DMS114 treated with DMSO at 0.1 percent for 48 hours (cell line): ENCODE measurements around the gene NEDD4L.

Experiments
- DNase-seq: peaks from one replicate; lab custom pipeline; 2025; ENCODE audit not compliant: unreplicated experiment; lab: John Stamatoyannopoulos, UW

The NEDD4L gene

DNA sequence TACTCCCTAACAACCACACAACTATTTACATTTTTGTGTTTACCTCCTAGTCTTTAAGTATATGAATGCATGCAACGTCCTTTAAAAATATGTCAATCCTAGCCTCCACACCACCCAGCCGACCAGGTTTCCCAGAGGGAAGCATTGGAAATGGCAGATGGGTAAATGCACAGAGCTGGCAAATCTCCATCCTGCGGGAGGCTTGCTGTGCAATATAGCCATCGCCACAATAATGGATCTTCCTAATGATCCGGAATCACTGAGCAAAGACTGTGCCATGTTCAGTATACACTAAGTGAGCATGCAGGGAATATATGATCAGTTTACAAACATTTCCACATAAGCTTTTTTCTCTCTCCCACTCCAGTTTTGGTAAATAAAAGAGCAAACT, 131.8 kb downstream of the NEDD4L start:
- DNase-seq, result no peak

DNA sequence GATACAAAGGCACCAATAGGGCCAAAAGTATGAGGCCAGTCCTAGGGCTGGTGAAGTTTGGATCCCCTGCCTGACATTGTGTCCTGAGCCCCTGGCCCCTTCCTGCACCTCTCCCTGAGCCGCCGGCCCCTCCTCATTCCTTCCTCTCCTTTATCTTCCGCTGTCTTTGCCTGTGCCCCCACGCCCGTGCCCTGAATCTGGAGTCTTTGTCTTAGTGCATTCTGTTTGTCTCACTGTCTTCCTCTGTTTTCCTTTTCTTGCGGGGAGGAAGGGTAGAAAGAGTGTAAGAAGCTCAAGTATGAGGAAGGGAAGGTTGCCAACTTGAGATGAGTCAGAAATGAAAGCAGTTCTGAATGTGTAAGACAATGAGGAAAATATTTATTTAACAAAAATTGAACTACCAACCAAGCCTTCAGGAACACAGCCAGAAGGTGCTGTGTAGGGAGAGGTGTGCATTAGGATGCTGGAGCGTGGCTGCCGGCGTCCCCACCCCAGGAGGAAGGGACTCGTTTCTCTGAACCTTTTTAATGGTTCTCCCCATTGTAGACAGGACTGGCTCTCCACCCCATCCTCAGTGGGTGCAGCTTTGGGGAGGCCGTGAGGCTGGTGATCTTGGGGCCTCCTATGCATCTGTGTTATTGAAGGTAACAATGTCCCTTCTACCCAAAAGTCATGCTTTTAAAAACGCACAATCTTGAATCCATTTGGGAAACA, 133.1 kb downstream of the NEDD4L start:
- DNase-seq, result no peak

DNA sequence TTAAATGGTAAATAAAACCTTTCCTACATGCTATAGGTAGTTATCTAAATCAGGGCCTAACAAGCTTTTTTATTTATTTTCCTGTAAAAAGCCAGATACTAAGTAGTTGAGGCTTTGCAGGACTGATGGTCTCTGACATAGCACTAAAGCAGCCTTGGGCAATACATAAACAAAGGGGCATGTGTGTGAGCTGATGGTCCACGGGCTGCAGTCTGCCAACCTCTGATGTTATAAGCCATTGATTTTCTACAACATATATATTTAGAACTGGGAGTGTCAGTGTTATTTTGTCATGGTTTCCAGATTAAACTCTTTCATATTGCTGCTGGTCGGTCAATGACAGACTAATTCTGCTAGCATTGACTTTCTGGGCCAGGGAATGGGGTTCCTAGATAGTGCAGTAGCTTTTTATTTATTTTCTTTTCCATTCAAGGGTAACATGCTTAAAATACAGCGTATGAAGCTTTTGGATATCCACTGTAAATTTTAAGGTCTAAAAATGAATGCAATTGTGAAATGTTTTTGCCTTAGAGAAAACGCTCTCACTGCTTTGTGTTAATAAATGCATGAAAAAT, 134.0 kb downstream of the NEDD4L start:
- DNase-seq, result no peak

DNA sequence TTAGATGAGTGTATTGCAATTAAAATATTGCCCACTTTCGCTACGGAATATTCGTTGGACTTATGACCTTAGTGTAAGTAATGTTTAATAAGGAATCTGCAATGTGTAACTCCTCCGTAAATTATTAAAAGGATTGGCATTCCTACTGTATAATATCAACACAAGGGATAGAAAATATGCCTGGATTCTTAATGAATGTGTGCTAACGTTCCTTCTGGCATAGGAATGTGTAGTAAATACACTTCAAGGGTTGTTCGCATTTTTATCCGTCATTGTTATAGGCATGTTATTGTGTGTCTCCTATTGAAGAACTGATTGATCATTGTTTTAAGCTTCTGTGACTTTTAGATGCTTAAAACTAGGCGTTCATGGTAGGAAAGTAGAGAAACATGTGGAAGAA, 134.5 kb downstream of the NEDD4L start:
- no peak for DNase-seq

DNA sequence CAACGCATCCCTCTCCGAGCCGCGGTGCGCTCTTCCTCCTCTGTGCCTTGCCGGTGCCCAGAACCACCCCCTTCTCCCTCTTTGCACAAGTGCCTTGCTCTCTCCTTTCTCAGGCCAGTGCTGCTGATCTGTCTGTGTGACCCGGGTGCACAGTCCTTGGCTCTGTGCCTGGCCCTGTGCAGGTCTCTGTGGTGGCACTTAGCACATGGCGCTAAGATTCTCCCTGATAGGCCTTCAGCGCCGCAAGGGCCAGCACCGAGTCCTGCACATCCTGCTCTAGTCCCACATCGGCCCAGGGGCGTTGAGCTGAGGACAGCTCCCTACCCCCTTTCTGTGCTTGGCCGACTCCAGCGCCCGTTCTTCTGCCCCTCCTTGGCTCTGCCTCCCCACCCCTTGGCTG, 136.1 kb downstream of the NEDD4L start:
- DNase-seq, result no peak

DNA sequence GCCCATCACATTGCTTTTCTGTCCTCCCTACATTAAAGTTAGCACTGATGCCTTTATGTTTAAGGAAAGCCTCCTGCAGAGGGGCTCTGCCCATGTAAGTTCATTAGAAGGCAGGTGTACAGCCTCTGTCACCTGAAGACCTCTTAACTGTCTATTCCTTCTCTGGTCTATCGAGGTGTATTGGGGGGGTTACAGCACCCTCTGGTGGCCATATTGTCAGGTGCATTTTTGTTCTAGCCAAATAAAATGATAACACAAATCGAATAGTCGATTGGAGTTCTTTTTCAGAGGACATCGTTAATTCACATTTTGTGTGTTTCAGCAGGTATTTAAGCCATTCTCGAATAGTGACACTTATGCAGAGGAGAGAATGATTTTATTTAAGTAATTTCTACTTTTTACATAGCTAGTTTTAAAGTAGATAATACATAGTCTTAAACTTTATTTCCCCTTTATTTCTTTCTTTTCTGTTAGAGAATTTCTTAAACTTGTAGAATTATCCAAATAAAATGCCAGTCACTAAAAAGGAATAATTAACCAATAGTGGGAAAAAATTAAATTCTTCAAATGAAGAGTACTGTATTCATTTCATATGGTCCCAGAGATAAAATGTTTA, 136.8 kb downstream of the NEDD4L start:
- DNase-seq, result peak; percentile 17

DNA sequence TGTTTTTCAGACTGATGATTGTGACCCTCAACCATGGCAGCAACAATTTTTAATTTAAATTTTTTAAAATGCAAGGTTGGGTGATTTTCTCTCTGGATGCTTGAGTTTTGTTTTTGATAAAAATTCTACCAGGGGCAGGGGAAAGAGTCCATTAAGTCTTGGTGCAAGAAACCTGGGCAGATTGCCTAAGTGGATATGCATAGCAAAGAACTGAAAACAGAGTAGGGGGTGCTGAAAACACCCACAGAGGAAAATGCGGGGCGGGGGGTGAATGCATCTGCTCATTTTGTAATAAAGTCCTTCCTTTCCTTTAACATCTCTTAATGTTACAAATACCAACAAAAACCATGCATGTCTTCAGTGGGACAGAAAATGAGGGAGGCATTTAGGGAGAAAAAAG, 138.0 kb downstream of the NEDD4L start:
- no peak for DNase-seq

DNA sequence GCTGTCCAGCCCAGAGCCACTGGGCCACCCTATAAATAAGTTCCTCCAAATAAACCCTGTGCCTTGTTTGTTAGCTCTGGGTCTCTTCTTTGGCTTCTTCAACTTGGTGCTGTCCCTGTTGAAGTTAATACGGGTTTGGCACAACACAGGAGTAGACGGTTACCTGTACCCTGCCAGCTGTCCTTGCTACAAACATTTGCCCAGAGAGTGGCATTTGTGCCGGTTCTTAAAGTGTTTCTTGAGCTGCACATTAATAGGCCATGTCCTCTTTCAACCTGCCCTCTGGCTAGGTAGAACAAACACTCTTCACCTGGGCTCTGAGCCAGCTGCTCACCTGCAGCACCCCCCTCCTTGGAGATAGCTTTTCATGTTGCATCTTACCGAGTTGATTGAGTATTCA, 139.2 kb downstream of the NEDD4L start:
- no peak for DNase-seq

DNA sequence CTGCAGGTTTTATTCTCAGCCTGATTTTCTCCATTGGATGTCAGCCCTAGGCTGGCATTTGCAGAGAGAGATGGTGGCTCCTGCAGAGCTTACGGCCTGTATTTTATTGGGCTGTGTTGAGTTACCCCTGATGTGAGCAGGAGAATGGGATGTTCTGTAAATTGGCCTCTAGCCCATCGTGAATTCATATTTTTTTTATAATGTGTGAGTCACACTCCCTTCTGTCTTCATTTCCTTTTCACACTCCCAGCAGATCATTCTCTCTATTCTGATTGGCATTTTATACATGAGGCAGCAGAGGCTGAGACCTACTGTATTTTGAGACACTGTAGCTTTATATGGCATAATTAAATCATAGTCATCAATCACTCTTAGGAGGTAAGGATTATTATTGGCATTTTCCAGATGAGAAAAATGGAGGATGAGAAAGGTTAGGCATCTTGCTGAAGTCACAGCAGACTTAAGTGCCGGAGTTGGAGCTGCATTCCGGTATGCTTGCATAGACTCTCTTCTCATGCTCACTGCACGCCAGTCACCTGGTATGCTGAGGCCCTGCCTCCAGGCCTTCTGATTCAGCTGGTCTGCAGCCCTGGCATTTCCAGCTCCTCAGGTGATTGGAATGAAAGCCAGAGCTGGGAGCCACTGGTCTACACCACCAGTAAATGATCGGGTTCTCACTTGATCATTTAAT, 142.4 kb downstream of the NEDD4L start:
- DNase-seq, result no peak

DNA sequence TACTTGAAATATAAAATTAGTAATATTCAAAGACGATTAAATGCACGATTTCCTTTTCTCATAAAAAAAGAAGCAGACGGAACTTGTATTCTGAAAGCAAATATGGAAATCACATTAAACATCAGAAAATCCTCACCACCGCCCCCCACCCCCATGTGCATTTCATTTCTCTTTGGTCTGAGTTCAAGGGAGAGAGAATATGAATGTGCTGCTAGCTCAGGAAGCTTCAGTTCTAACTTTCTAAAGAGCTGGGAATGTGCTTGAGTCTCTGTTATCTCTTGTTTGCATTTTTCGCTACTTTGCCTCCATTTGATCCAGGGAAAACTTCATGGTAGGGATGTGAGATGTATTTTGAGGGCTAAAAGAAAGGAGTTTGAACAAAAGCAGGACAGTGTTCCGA, 143.6 kb downstream of the NEDD4L start:
- DNase-seq, result no peak

DNA sequence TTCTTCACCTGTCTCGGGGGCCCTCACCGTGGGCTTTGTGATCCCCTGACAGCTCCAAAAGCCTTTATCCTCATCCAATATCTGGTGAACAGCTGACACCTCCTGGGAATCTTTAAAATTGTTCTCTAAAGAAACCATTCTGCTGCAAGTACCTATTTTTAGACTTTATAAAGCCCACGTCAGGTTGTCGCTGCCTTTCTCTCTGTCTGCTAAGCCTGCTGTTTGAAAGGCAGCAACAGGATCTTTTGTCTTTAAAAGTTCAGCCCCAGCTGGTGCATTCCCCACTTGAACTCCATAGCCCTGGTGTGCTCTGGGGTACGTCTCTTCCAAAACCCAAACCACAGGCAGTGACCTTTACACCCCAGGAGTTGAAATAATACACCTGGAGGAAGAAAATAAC, 145.0 kb downstream of the NEDD4L start:
- DNase-seq, result no peak

DNA sequence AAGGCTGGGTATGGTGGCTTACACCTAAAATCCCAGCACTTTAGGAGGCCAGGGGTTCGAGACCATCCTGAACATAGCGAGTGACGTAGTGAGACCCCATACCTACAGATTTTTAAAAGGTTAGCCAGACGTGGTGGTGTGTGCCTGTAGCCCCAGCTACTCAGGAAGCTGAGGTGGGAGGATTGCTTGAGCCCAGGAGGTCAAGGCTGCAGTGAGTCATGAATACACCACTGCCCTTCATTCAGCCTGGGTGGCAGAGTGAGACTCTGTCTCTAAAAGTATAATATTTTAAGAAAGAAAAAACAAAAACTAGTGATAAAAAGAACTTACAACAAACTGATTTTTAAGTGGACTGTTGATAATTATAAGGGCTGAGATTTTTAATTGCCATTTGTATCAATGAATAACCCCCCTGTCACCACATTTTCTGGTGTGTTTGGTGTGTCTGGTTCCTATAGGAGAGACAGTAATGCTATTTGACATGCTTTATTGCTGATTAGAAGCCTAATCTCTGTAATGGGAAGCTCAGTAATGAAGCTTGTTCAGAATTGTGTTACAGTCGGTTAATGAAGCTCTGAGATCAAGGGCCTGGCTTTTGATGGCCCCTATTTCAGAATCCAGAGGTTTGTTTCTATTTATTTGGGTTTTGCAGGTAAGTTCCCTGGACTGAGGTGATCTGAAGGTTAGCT, 147.0 kb downstream of the NEDD4L start:
- no peak for DNase-seq

DNA sequence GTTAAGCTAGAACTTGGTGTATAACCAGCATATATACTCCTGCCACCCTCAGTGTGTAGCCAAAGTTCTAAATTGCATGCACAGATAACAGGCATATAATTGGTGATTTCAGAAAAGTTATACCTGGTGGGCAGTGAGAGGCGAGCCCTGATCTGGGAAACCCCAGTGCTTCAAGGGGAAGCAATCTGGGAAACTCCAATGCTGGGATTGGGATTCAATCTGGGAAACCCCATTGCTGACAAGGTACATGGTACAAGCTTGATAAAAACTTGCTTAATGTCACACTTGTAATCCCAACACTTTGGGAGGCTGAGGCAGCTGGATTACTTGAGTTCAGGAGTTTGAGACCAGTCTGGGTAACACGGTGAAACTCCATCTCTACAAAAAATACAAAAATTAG, 147.6 kb downstream of the NEDD4L start:
- DNase-seq, result no peak

DNA sequence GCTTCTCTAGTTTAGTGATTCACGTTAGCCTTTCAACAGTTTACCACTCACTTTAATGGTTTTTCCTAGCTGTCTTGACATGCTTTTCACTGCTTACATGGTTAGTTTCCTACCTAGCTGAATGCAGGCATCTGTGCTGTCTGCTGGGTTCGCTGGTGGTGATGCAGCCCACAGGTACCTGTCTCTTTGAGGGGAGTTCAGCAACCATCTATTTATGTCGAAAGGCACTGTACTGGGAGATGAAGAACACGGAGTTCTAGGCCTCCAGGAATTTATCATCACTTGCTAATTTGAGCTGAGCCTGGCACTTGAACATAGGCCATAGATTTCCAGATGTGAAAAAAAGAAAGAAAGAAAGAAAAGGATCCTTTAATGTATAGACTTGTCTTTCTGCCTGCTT, 148.5 kb downstream of the NEDD4L start:
- DNase-seq, result no peak

DNA sequence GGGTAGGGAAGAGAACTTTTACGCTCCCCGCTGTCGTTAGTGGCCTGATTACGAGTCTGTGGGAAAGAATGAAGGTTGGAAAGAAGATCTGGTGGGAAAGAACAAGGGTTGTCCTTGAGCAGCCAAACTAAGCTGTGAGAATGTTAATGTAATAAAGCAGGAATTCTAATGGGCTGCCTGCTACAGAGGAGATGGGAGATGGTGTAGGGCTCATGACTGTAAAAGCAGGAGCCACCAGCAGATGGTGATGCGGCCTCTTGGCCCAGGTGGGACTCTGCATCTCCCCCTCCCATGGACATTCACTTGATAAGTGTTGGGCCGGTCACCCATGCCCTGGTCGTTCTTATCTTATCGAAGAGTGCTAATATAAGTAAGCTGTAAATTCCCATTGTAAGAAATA, 150.0 kb downstream of the NEDD4L start:
- DNase-seq, result no peak

DNA sequence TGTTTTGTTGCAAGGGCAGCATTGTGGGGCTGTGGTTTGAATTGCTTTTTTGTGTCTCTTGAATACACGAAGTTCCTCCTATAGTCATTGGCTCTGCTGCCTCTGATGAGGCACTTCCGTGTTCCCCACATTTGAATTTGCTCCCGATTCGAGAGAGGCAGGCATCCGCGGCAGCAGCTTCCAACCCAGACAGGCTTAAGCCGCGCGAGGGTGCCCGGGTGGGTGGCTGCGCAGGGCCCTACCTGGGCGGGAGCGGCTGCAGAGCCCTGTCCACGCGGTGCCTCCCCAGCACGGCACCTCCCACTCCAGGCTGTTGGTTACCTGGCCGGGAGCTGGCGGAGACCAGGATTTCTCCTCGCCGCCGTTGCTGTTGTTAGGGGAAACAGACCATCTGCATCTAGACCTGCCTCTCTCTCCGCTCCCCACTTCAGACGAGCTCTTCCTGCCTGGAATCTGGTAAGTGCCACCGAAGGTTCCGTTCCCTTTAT, 151.3 kb downstream of the NEDD4L start:
- no peak for DNase-seq

DNA sequence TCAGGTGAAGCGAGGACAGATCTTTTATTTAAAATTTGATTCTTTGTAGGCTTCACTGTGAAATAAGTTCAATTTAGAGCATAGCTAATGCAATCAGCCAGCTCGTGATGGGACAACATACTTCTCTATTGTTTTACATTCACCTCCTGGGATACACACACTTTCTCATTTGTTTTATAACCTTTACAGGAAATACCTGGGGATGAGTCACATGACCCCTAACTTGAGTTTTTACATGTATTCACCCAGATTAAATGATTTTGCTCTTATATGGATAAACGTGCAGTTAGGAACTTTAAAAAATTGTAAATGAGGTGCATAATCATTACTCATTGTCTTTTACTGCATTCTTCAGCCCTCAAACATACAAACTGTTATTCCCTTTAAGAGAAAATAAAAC, 152.1 kb downstream of the NEDD4L start:
- no peak for DNase-seq

DNA sequence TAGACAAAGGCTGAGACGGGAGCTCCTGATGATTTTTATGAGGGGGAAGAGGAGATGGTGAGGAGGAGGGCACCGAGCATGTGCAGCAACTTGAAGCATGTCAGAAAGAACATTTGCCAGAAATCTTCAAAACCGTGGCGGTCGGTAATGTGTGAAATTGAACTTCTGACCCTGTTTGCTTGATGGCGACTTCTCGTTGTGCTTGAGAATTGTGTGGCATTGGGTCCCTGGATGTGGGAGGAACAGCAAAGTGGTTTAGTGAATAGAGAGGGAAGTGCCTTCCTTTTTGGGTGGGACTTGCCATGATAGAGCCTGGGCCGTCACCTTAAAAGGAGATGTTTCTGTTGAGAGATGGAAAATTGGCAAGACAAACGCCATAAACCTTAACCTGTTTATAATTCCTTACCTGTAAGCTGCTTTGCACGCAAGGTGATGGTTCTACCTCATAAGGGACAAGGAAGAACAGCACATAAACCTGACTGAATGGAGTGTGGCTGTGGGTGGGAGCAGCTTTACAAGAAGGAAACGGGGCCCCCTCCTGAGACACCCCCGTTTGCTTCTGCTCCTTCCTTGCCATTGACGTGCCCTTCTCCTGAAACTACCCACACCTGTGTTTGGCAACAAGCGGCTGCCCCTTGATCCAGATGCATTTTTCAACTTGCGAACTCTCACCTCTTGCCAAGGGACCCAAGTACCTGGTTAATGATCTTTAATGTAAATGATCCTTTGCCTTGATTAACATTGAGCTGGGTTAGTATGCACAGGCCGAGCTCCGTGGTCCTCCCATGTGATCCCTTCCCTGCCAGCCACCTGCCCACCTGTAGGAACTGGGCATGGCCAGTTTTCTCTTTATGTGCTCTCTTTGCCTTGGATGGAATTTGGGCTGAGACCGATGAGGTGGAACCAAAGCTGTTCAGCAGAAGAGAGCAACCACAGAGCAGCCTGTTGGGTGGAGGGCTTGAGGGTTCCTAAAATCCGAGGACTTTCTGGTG, 153.2 kb downstream of the NEDD4L start:
- DNase-seq, result no peak

DNA sequence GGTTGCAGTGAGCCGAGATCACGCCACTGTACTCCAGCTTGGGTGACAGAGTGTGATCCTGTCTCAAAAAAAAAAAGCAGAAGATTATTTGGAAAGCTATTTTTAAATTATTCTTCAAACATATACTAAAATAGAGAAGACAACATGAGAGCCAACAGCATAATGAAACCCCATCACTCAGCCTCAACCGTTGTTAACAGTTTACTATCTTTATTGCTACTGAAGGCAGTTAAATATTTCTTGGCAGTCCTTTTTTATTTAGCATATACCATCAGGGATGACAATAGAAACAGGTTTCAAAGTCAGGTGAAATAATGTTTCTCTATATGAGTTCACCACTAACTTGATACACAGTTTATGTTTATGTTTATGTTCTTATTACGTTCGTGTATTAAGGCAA, 157.2 kb downstream of the NEDD4L start:
- DNase-seq, result no peak
